B cell (primary cell): ENCODE data around the gene HTRA1. TPM values are rescaled to one million over a fixed set of nuclear protein-coding genes. Genes with fewer than 3 reads are reported as not detected.

Experiments
- ATAC-seq: fragments of 200-7000 bp; cut with Tn5 transposase; one replicate; pipeline ENCODE4 v1.10.0; 2021; ENCODE audit warnings: low read depth, mild to moderate bottlenecking, moderate number of reproducible peaks, moderate library complexity
- CTCF ChIA-PET: fragments of 350-600 bp; sonication (Branson Sonifier 250); formaldehyde crosslinking; loops from one replicate; lab custom pipeline; 2021; ENCODE audit warnings: antibody characterized with exemption, inconsistent platforms; lab: Charles Lee
- POLR2A ChIA-PET: fragments of 350-600 bp; sonication (Branson Sonifier 250); formaldehyde crosslinking; loops from one replicate; lab custom pipeline; 2021; ENCODE audit warnings: antibody characterized with exemption; lab: Charles Lee
- DNase-seq: peaks from one replicate; pipeline ENCODE4 v3.0.0; 2013
- H2AFZ ChIP-seq: 2 replicates; pipeline ENCODE4 v1.6.1; 2012; ENCODE audit warnings: mild to moderate bottlenecking, low read depth, low read length; ENCODE audit not compliant: insufficient read depth, poor library complexity, severe bottlenecking
- H3K27ac ChIP-seq, 2 donors: 1 replicate in 1 of 2; 2 replicates in 1 of 2; pipeline ENCODE4 v1.5.1; 2012 to 2013; ENCODE audit warnings: low read length in 2 of 2, mild to moderate bottlenecking in 2 of 2, moderate library complexity in 1 of 2
- H3K27me3 ChIP-seq, 4 experiments: fragments of 200-600 bp in 1 of 4; sonication (generic) in 1 of 4; replicated peaks in 1 of 4; 1 replicate in 2 of 4; 2 replicates in 2 of 4; pipeline versions ENCODE4 v1.6.1 to v1.7.0; 2013 to 2016; ENCODE audit warnings: low read length in 3 of 4, mild to moderate bottlenecking in 2 of 4, mixed read lengths in 1 of 4, moderate library complexity in 1 of 4; ENCODE audit not compliant: insufficient read depth in 4 of 4, control insufficient read depth in 3 of 4; ENCODE audit errors: control extremely low read depth in 1 of 4
- H3K36me3 ChIP-seq, 2 experiments: replicated peaks in 1 of 2; 1 replicate in 1 of 2; 2 replicates in 1 of 2; pipeline versions ENCODE4 v1.6.1 to v1.7.1; 2013; ENCODE audit warnings: low read length in 1 of 2; ENCODE audit not compliant: insufficient read depth in 2 of 2, control insufficient read depth in 1 of 2; ENCODE audit errors: control extremely low read depth in 1 of 2, extremely low read depth in 1 of 2
- H3K4me1 ChIP-seq, 2 donors: fragments of 200-600 bp in 1 of 2; sonication (generic) in 1 of 2; 1 replicate in 1 of 2; 2 replicates in 1 of 2; pipeline versions ENCODE4 v1.5.1 to v1.6.1; 2013 to 2017; ENCODE audit warnings: low read length in 2 of 2; ENCODE audit not compliant: control insufficient read depth in 2 of 2, insufficient read depth in 2 of 2
- H3K4me2 ChIP-seq: replicated peaks from 2 replicates; pipeline ENCODE3; 2012; ENCODE audit warnings: mild to moderate bottlenecking, low read depth, low read length; ENCODE audit not compliant: poor library complexity, severe bottlenecking
- H3K4me3 ChIP-seq, 5 experiments: fragments of 200-600 bp in 1 of 5; sonication (generic) in 1 of 5; 1 replicate in 3 of 5; 2 replicates in 2 of 5; pipeline versions ENCODE4 v1.5.1 to v1.7.0; 2011 to 2016; ENCODE audit warnings: low read length in 4 of 5, mild to moderate bottlenecking in 4 of 5, low read depth in 2 of 5, control low read depth in 1 of 5, moderate library complexity in 1 of 5; ENCODE audit not compliant: insufficient read depth in 1 of 5; ENCODE audit errors: control extremely low read depth in 1 of 5, extremely low read depth in 1 of 5
- H3K79me2 ChIP-seq: fragments of 200-600 bp; sonication (generic); one replicate; pipeline ENCODE4 v1.6.0; 2016; ENCODE audit warnings: low read length; ENCODE audit not compliant: control insufficient read depth, insufficient read depth
- H3K9ac ChIP-seq: fragments of 200-600 bp; sonication (generic); 2 replicates; pipeline ENCODE4 v1.6.1; 2017; ENCODE audit warnings: mild to moderate bottlenecking, low read length, moderate library complexity
- H3K9me3 ChIP-seq, 3 donors: one replicate each; pipeline versions ENCODE4 v1.6.1 to v1.7.1; 2013; ENCODE audit warnings: low read length in 2 of 3; ENCODE audit not compliant: control insufficient read depth in 2 of 3, insufficient read depth in 1 of 3; ENCODE audit errors: control extremely low read depth in 1 of 3
- H4K20me1 ChIP-seq: 2 replicates; pipeline ENCODE4 v1.6.0; 2012; ENCODE audit warnings: mild to moderate bottlenecking, low read length; ENCODE audit not compliant: insufficient read depth, control insufficient read depth, poor library complexity, severe bottlenecking
- H3K27ac Mint-ChIP-seq: one replicate; pipeline ENCODE4 v1.8.0; 2021; ENCODE audit warnings: mixed read lengths
- H3K27me3 Mint-ChIP-seq: one replicate; pipeline ENCODE4 v1.8.0; 2021; ENCODE audit warnings: mixed read lengths
- H3K4me1 Mint-ChIP-seq: one replicate; pipeline ENCODE4 v1.8.0; 2021; ENCODE audit warnings: mixed read lengths
- H3K4me3 Mint-ChIP-seq: one replicate; pipeline ENCODE4 v1.8.0; 2021; ENCODE audit warnings: mixed read lengths
- H3K9me3 Mint-ChIP-seq: one replicate; pipeline ENCODE4 v1.8.0; 2022; ENCODE audit warnings: mixed read lengths; ENCODE audit not compliant: insufficient read depth
- EZH2 ChIP-seq: IDR thresholded peaks from 2 replicates; pipeline ENCODE4 v1.6.1; 2012; ENCODE audit warnings: borderline replicate concordance, low read depth, mild to moderate bottlenecking, moderate library complexity, low read length; ENCODE audit not compliant: insufficient read depth, poor library complexity, severe bottlenecking
- WGBS: methylation state at CpG from one replicate; pipeline ENCODE4 v1.1.5; 2013; ENCODE audit warnings: missing lambda C conversion rate; ENCODE audit not compliant: insufficient coverage; 5-methylcytosine and 5-hydroxymethylcytosine counted together
- intact Hi-C: fragments of 100-400 bp; cut with micrococcal nuclease; formaldehyde crosslinking; loops from one replicate; pipeline ENCODE4 v1.10.0; 2022
- polyA plus RNA-seq: library from polyadenylated mRNA; depleted of rRNA; stranded (reverse); fragments of >200 nt; gene quantifications from 2 replicates; pipeline ENCODE4 v1.2.3, GENCODE V29; 2012
- total RNA-seq, 2 donors: library from RNA; stranded (reverse); fragments of 120-200 nt in 1 of 2; gene quantifications; 1 replicate in 1 of 2; 2 replicates in 1 of 2; pipeline versions ENCODE4 v1.2.3 to v1.2.4, GENCODE V29; 2013 to 2022
- TF ChIP-seq, protein P1 (sequence below): fragments of 200-600 bp; IDR thresholded peaks from one replicate; pipeline ENCODE4 v1.8.0; 2022; ENCODE audit warnings: antibody characterized with exemption, mild to moderate bottlenecking

HTRA1 gene
- total and polyA plus RNA-seq, 2 donors (not counting 1 experiment from before 2014, with no cell fraction given): not detected

DNA sequence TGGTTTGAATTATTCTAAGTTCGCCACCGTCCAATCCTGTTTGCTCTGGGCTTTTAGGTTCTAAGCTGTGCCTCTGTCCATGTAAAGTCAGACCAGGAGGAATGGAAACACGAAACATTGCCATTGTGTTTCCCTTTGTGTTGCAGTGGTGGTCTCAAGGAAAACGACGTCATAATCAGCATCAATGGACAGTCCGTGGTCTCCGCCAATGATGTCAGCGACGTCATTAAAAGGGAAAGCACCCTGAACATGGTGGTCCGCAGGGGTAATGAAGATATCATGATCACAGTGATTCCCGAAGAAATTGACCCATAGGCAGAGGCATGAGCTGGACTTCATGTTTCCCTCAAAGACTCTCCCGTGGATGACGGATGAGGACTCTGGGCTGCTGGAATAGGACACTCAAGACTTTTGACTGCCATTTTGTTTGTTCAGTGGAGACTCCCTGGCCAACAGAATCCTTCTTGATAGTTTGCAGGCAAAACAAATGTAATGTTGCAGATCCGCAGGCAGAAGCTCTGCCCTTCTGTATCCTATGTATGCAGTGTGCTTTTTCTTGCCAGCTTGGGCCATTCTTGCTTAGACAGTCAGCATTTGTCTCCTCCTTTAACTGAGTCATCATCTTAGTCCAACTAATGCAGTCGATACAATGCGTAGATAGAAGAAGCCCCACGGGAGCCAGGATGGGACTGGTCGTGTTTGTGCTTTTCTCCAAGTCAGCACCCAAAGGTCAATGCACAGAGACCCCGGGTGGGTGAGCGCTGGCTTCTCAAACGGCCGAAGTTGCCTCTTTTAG is 52.9 kb downstream of the HTRA1 start:
- no peaks in the 10 kb centered on the region for H4K20me1 ChIP-seq

GRCh38 chr10:122515022-122515424 is 53.7 kb downstream of the HTRA1 start:
- Histone ChIP-seq H3K79me2 (no peaks in the 10 kb centered on the region), H3K4me2 (no peak overlapping the region), H3K4me1 (no peaks in the 10 kb centered on the region), H3K27ac (no peak overlapping the region), H2AFZ (no peak overlapping the region), H3K4me3 (no peak overlapping the region), H4K20me1 (no peaks in the 10 kb centered on the region), H3K9ac (no peak overlapping the region), H3K27me3 (no peaks in the 10 kb centered on the region), H3K9me3 (no peaks in the 10 kb centered on the region), H3K36me3 (no peaks in the 10 kb centered on the region)
- intact Hi-C loops: no loop called here
- no peak for ATAC-seq
- Mint-ChIP-seq H3K4me3 (no peak overlapping the region), H3K27ac (no peak overlapping the region), H3K9me3 (no peaks in the 10 kb centered on the region), H3K4me1 (peaks cover 2% of the 10 kb centered on the region), H3K27me3 (peaks cover 9% of the 10 kb centered on the region)
- POLR2A ChIA-PET: no interaction called here
- TF ChIP-seq, protein P1, sequence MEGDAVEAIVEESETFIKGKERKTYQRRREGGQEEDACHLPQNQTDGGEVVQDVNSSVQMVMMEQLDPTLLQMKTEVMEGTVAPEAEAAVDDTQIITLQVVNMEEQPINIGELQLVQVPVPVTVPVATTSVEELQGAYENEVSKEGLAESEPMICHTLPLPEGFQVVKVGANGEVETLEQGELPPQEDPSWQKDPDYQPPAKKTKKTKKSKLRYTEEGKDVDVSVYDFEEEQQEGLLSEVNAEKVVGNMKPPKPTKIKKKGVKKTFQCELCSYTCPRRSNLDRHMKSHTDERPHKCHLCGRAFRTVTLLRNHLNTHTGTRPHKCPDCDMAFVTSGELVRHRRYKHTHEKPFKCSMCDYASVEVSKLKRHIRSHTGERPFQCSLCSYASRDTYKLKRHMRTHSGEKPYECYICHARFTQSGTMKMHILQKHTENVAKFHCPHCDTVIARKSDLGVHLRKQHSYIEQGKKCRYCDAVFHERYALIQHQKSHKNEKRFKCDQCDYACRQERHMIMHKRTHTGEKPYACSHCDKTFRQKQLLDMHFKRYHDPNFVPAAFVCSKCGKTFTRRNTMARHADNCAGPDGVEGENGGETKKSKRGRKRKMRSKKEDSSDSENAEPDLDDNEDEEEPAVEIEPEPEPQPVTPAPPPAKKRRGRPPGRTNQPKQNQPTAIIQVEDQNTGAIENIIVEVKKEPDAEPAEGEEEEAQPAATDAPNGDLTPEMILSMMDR: no peak
- no peak for TF ChIP-seq EZH2
- CTCF ChIA-PET: no interaction called here
- DNase-seq: no peak
- 93% methylated on average over 5 of the region's 5 CpGs for WGBS

More for the DNA sequence above, 52.9 kb downstream of the HTRA1 start:
- Mint-ChIP-seq H3K4me3 (no peak overlapping the region), H3K27ac (no peak overlapping the region), H3K4me1 (peaks cover 2% of the 10 kb centered on the region), H3K27me3 (peaks cover 9% of the 10 kb centered on the region), H3K9me3 (no peaks in the 10 kb centered on the region)
- no peaks in the 10 kb centered on the region for H3K9me3 ChIP-seq
- DNase-seq: no peak
- TF ChIP-seq, protein P1: no peak
- TF ChIP-seq EZH2: no peak
- ChIA-PET POLR2A (no interaction called here), CTCF (no interaction called here)
- WGBS: 94% methylated on average over 22 of the region's 22 CpGs
- H3K9ac ChIP-seq: no peak overlapping the region
- no peaks in the 10 kb centered on the region for H3K79me2 ChIP-seq
- intact Hi-C loops: no loop called here
- H3K4me1 ChIP-seq: no peaks in the 10 kb centered on the region
- no peak for ATAC-seq
- H3K27me3 ChIP-seq: no peaks in the 10 kb centered on the region
- no peak overlapping the region for H3K27ac ChIP-seq
- H3K4me2 ChIP-seq: no peak overlapping the region
- H3K36me3 ChIP-seq: no peaks in the 10 kb centered on the region
- no peak overlapping the region for H3K4me3 ChIP-seq
- no peak overlapping the region for H2AFZ ChIP-seq
